ENCODE data around the gene DDX49. TPM values are rescaled to one million over a fixed set of nuclear protein-coding genes. Genes with fewer than 3 reads are reported as not detected.

DDX49 gene
- polyA plus RNA-seq, 3 donors, result 24.0 to 40.3 (median 27.5) TPM

DNA sequence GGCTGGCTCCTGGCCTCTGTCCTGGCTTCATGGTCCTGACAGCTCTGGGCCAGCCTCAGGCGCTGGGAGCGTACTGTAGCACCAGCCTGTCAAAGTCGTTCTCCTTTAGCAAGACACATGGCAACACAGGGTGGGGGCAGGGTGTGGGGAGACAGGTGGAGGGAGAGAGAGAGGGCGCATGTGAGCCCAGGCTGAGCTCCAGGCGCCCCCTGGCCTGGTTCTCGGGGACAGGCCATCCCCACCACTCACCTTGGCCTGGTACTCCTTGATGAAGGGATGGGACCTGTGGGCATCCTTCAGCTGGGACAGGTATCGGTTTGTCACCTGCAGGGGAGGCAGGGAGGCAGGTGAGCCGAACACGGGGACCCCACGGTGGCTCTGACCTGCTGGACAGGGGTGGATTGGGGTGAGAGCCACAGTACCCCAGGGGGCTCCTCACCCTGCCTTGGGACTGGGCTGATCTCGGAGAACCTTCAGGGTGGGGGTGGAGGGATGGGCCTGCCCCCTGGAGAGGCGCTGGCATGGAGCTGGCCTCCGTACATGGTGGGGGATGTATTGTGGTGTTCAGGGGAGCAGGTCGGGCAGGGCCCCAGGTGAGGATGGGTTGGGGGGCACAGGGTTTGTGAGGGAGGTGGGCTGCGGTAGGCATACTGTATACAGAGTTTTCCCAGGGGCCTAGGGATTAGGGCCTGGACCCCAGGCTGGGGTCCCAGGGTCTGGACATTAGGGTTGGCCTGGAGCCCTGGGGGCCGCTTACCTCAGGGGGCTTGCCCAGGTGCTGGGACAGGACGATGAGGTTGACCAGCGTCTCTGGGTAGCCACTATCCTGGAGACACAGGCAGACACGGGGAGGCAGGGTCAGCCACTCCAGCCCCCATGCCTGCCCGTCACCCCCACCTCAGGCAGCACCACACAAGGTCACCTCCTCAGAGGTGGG is 19.6 kb upstream of the DDX49 start:
- Histone ChIP-seq H2AFZ (ENCODE audit: insufficient read depth, low read depth, low read length, poor library complexity, severe bottlenecking) (no peak overlapping the region), H3K36me3 (replicated peaks in 1 of 2; ENCODE audit: control insufficient read depth in 1 of 2, insufficient read depth in 2 of 2, low read length in 2 of 2) (peaks cover 50 to 55% of the 10 kb centered on the region in 2 donors), H3K4me2 (replicated peaks; ENCODE audit: extremely low read depth, low read length, poor library complexity, severe bottlenecking) (no peak overlapping the region), H3K27me3 (ENCODE audit: control insufficient read depth in 2 of 2, insufficient read depth in 2 of 2, low read length in 2 of 2) (peaks cover 3 to 19% of the 10 kb centered on the region in 2 donors), H4K20me1 (ENCODE audit: insufficient read depth, low read length) (peaks cover 40% of the 10 kb centered on the region), H3K79me2 (ENCODE audit: insufficient read depth, low read length) (no peaks in the 10 kb centered on the region), H3K27ac (ENCODE audit: low read depth in 1 of 2, low read length in 2 of 2) (no peak overlapping the region), H3K4me3 (replicated peaks in 1 of 3; ENCODE audit: low read depth in 2 of 3, low read length in 3 of 3) (no peak overlapping the region), H3K4me1 (ENCODE audit: control insufficient read depth in 1 of 2, insufficient read depth in 2 of 2, low read length in 2 of 2) (peaks cover 4 to 9% of the 10 kb centered on the region in 2 donors), H3K9ac (ENCODE audit: insufficient read depth, low read length, poor library complexity, severe bottlenecking) (no peak overlapping the region), H3K9me3 (replicated peaks in 1 of 2; ENCODE audit: control insufficient read depth in 1 of 2, insufficient read depth in 1 of 2, low read length in 2 of 2) (peaks cover 0 to 2% of the 10 kb centered on the region in 2 donors)
- WGBS (ENCODE audit: insufficient coverage), result 99% methylated on average over 13 of the region's 20 CpGs
- peaks cover 11% of the 10 kb centered on the region for H3K4me1 Mint-ChIP-seq
- peaks cover 46 to 61% of the 10 kb centered on the region in 2 donors for H3K36me3 Mint-ChIP-seq
- H3K4me3 Mint-ChIP-seq, result no peak overlapping the region
- TF ChIP-seq CTCF (IDR thresholded peaks at IDR 0.05), result no peak
- peaks cover 16 to 26% (median 18%) of the 10 kb centered on the region in 3 donors for H3K27me3 Mint-ChIP-seq (ENCODE audit: low read depth in 3 of 3)
- H3K27ac Mint-ChIP-seq, result no peak overlapping the region
- H3K9me3 Mint-ChIP-seq, result peaks cover 0 to 7% (median 4%) of the 10 kb centered on the region in 7 donors
- no peak for DNase-seq
- intact Hi-C loops (cut with micrococcal nuclease), result no loop called here

DNA sequence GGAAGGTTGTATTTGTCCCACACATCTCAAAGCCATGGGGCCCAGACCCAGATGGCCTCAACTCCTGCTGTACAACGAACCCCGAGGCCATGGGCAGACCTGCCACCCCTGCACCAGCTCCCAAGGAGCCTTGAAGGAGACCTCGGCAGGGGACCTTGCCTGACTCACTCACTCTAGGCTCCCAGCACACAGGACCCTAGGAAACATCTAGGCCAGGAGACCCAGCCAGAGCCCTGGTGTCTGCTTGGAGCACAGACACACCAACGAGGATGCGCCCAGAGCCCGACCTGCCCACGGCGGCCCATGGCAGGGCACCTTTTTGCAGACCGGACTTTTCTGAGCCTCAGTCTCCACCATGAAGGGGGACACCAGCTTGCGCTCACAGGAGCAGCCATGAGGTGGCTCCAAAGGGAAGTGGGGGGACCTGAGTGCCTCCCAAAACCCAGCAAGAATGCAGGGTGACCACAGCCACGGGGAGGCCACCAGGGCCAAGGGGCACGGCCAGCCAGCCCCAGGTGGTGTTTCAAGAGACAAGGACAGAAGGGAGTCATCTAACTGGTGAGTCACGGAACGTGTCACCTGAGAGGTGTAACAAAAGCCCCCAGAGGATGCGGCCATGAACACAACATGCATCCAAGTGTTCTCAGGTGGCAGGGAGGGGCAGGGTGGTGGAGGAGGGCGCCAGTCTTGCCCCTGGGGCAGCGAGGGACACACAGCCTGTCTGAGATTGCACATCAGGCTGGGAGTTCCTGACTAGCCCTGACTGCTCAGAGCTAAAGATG is 18.6 kb upstream of the DDX49 start:
- no peak overlapping the region for H3K4me3 ChIP-seq (replicated peaks in 1 of 3; ENCODE audit: low read depth in 2 of 3, low read length in 3 of 3)
- peaks cover 0 to 7% (median 4%) of the 10 kb centered on the region in 7 donors for H3K9me3 Mint-ChIP-seq
- intact Hi-C loops (cut with micrococcal nuclease), result no loop called here
- 89% methylated on average over 14 of the region's 17 CpGs for WGBS (ENCODE audit: insufficient coverage)
- no peak overlapping the region for H3K4me2 ChIP-seq (replicated peaks; ENCODE audit: extremely low read depth, low read length, poor library complexity, severe bottlenecking)
- H3K27ac ChIP-seq (ENCODE audit: low read depth in 1 of 2, low read length in 2 of 2), result no peak overlapping the region
- H3K36me3 ChIP-seq (replicated peaks in 1 of 2; ENCODE audit: control insufficient read depth in 1 of 2, insufficient read depth in 2 of 2, low read length in 2 of 2), result peaks cover 60 to 65% of the 10 kb centered on the region in 2 donors
- peaks cover 0 to 13% of the 10 kb centered on the region in 2 donors for H3K27me3 ChIP-seq (ENCODE audit: control insufficient read depth in 2 of 2, insufficient read depth in 2 of 2, low read length in 2 of 2)
- H3K36me3 Mint-ChIP-seq, result peaks cover 55 to 71% of the 10 kb centered on the region in 2 donors
- peaks cover 50% of the 10 kb centered on the region for H4K20me1 ChIP-seq (ENCODE audit: insufficient read depth, low read length)
- H2AFZ ChIP-seq (ENCODE audit: insufficient read depth, low read depth, low read length, poor library complexity, severe bottlenecking), result no peak overlapping the region
- DNase-seq, result no peak
- no peak overlapping the region for H3K9ac ChIP-seq (ENCODE audit: insufficient read depth, low read length, poor library complexity, severe bottlenecking)
- no peaks in the 10 kb centered on the region for H3K79me2 ChIP-seq (ENCODE audit: insufficient read depth, low read length)
- H3K27me3 Mint-ChIP-seq (ENCODE audit: low read depth in 3 of 3), result peaks cover 10 to 18% (median 13%) of the 10 kb centered on the region in 3 donors
- TF ChIP-seq CTCF (IDR thresholded peaks at IDR 0.05), result no peak
- H3K4me1 Mint-ChIP-seq, result peaks cover 6% of the 10 kb centered on the region
- no peak overlapping the region for H3K4me3 Mint-ChIP-seq
- H3K27ac Mint-ChIP-seq, result no peak overlapping the region
- H3K4me1 ChIP-seq (ENCODE audit: control insufficient read depth in 1 of 2, insufficient read depth in 2 of 2, low read length in 2 of 2), result no peaks in the 10 kb centered on the region
- H3K9me3 ChIP-seq (replicated peaks in 1 of 2; ENCODE audit: control insufficient read depth in 1 of 2, insufficient read depth in 1 of 2, low read length in 2 of 2), result no peaks in the 10 kb centered on the region
